GM21529 (cell line): ENCODE measurements around the gene KERA.
A peak's percentile ranks its signal among the peaks of the same experiment; 100 is the strongest.
"Not testable (repeated sequence)": the region's sequence is repeated elsewhere in the genome, so short reads cannot be mapped to it uniquely, and the experiment has no call there.

ENCODE experiments used
- ATAC-seq: cut with Tn5 transposase; IDR thresholded peaks from one replicate; pipeline ENCODE4 v1.9.1; 2021; ENCODE audit not compliant: unreplicated experiment

The KERA gene, protein sequence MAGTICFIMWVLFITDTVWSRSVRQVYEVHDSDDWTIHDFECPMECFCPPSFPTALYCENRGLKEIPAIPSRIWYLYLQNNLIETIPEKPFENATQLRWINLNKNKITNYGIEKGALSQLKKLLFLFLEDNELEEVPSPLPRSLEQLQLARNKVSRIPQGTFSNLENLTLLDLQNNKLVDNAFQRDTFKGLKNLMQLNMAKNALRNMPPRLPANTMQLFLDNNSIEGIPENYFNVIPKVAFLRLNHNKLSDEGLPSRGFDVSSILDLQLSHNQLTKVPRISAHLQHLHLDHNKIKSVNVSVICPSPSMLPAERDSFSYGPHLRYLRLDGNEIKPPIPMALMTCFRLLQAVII

GRCh38 chr12:91057368-91058165 is at the start of gene KERA:
Gene KERA, minus strand, starts transcription at chr12:91058024. Its CDS starts 1,743 bp downstream, at chr12:91056281.
- no peak for ATAC-seq

GRCh38 chr12:91106283-91106682 is 48.5 kb upstream of the KERA start:
- no peak for ATAC-seq

- no peak for ATAC-seq
Measured at GRCh38 chr12:91105807-91106206, 48.0 kb upstream of the KERA start.

GRCh38 chr12:91104812-91105466 is 47.1 kb upstream of the KERA start:
- ATAC-seq, result peak; percentile 68

DNA sequence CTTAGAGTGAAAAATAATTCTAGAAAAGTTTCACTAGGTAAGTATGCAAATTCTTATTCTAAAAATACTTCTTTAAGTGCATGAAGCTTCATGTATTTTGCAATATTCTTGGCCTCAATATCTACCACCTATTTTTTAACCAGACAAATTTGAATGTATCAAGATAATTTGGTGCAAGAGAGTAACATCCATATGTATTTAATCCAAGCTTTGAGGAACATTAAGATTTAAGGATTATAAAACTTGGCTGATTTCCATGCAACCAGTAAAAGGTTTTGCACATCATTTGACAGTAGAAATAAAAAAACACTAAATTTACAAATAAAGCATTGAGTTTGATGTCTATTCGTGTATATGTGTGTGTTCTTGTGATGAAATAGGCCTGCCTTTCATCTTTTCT is 45.8 kb upstream of the KERA start:
- no peak for ATAC-seq

DNA sequence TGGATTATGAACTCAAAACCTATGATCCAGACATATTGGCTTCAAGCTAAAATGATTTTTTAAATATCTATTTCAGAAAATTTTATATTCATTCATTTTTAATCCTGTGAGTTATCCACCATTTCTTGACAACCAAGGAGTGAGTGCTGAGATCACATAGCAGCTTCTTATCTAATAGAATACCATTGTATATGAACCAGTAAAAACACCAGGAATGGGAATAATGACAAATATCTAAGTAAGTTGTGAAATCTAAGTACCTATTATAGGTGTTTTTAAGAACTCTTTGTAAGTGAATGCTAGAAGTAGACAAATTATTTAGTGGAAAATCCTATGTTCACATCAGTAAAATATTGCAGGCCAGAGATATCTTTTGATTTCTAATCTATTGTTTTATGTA is 45.3 kb upstream of the KERA start:
- ATAC-seq, result no peak

GRCh38 chr12:91100906-91101305 is 43.1 kb upstream of the KERA start:
- ATAC-seq, result no peak

DNA sequence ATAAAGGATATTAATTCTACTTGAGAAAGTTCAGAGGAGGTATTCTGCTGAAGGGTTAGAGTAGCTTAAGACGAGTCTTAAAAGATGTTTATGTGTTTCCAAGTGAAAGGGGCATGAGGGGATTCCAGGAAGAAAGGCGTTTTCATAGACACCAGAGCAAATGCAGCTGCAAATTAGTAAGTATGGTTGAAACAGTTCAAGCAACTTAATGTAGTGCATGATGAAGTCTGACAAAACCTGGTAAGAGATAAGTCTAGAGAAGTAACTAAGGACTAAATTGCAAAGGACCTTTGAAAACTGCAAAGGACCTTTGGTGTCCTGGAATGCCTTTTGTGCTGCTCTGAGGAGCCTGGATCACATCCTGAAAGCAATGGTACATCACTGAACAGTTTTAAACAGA is 42.0 kb upstream of the KERA start:
- no peak for ATAC-seq

- no peak for ATAC-seq
Measured at GRCh38 chr12:91099341-91099740, 41.5 kb upstream of the KERA start.

DNA sequence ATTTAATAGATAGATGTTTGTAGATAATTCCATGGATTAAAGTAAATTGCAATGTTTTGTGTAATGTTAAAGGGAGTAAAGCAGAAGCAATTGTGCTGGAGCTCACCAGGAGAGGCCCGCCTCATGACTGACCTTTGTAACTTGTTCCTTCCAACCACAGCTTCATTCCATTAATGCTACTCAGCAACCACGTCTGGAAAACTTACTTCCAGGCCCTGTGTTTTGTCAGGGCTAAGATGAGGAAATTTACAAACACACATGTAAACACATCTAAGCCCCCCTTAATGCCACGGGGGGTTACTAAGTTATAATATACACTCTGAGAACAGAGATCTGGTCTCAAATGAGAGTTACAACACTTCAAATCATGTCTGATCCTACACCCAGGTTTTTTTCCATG is 41.1 kb upstream of the KERA start:
- ATAC-seq, result no peak

- no peak for ATAC-seq
Measured at GRCh38 chr12:91098461-91098860, 40.6 kb upstream of the KERA start.

GRCh38 chr12:91094957-91095356 is 37.1 kb upstream of the KERA start:
- ATAC-seq, result no peak

GRCh38 chr12:91094032-91094662 is 36.3 kb upstream of the KERA start:
- no peak for ATAC-seq

- ATAC-seq, result no peak
Measured at GRCh38 chr12:91093341-91093740, 35.5 kb upstream of the KERA start.

GRCh38 chr12:91091916-91092715 is 34.3 kb upstream of the KERA start:
- ATAC-seq, result no peak

DNA sequence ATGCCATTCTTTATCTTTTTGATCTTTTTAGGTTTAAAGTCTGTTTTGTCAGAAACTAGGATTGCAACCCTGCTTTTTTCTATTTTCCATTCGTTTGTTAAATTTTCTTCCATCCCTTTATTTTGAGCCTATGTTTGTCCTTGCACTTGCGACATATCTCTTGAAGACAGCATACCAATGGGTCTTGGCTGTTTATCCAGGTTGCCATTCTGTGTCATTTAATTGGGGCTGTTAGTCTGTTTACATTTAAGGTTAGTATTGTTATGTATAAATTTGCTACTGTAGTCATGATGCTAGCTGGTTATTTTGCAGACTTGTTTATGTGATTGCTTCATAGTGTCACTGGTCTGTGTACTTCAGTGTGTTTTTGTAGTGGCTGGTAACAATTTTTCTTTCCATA is 32.1 kb upstream of the KERA start:
- ATAC-seq, result not testable (repeated sequence)

GRCh38 chr12:91080041-91080440 is 22.2 kb upstream of the KERA start:
- no peak for ATAC-seq

- ATAC-seq, result no peak
Measured at GRCh38 chr12:91078501-91078900, 20.7 kb upstream of the KERA start.

DNA sequence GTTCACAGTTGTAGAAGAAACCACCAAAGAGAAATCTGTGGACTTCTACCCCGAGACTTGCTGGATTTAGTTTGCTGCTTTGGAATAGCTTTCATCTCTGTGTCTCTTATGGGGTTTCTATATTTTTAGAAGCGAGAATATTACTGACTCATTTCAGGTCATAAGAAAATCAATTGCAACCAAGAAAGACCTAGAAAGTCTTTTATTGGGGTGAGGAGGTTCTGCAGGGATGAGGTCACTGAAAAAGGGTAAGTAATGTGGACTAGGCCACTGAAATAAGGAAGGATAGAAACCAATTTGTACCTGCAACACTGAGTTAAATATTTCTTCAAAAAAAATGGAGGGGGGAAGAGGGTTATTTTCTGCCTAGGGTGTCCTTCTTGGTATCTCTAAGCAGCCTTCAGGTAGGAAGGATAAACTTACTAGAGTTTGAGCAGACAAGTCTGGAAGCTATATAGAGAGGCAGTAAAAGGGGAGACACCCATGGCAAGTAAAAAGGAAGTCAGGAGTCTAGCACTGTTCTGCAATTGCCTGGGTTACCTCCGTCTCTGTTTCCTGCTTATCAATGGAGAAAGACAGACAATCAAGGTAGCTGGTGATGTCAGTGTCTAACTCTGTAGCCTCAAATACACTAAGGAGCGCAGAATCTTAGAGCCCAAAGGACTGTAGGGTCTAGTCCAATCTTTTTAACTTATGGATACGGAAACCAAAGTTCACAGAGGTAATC is 19.6 kb upstream of the KERA start:
- ATAC-seq, result no peak

GRCh38 chr12:91074851-91075250 is 17.0 kb upstream of the KERA start:
- ATAC-seq, result no peak
